ENCODE results near the gene LRMDA.

Gene LRMDA

GRCh38 chr10:75452997-75453396 is 21.6 kb downstream of the LRMDA start:
- no peak for DNase-seq (ENCODE audit: low read depth)
- no peak overlapping the region for H3K4me3 ChIP-seq (ENCODE audit: low read depth, low read length)
- TF ChIP-seq CTCF (IDR thresholded peaks at IDR 0.05; ENCODE audit: insufficient read depth, low read depth, low read length, missing control alignments), result no peak

GRCh38 chr10:75456122-75456521 is 24.7 kb downstream of the LRMDA start:
- no peak overlapping the region for H3K4me3 ChIP-seq (ENCODE audit: low read depth, low read length)
- no peak for TF ChIP-seq CTCF (IDR thresholded peaks at IDR 0.05; ENCODE audit: insufficient read depth, low read depth, low read length, missing control alignments)
- DNase-seq (ENCODE audit: low read depth), result no peak

- TF ChIP-seq CTCF (IDR thresholded peaks at IDR 0.05; ENCODE audit: insufficient read depth, low read depth, low read length, missing control alignments), result no peak
- no peak overlapping the region for H3K4me3 ChIP-seq (ENCODE audit: low read depth, low read length)
- DNase-seq (ENCODE audit: low read depth), result no peak
Measured at GRCh38 chr10:75460059-75460458, 28.6 kb downstream of the LRMDA start.

GRCh38 chr10:75461672-75462649 is 30.5 kb downstream of the LRMDA start:
- no peak overlapping the region for H3K4me3 ChIP-seq (ENCODE audit: low read depth, low read length)
- DNase-seq (ENCODE audit: low read depth), result no peak
- no peak for TF ChIP-seq CTCF (IDR thresholded peaks at IDR 0.05; ENCODE audit: insufficient read depth, low read depth, low read length, missing control alignments)

- no peak overlapping the region for H3K4me3 ChIP-seq (ENCODE audit: low read depth, low read length)
- no peak for DNase-seq (ENCODE audit: low read depth)
- no peak for TF ChIP-seq CTCF (IDR thresholded peaks at IDR 0.05; ENCODE audit: insufficient read depth, low read depth, low read length, missing control alignments)
Measured at GRCh38 chr10:75462865-75463264, 31.4 kb downstream of the LRMDA start.

- no peak for DNase-seq (ENCODE audit: low read depth)
- no peak for TF ChIP-seq CTCF (IDR thresholded peaks at IDR 0.05; ENCODE audit: insufficient read depth, low read depth, low read length, missing control alignments)
- H3K4me3 ChIP-seq (ENCODE audit: low read depth, low read length), result no peak overlapping the region
Measured at GRCh38 chr10:75464478-75465449, 33.3 kb downstream of the LRMDA start.
